ENCODE results near the gene PLCL2.

PLCL2 gene

DNA sequence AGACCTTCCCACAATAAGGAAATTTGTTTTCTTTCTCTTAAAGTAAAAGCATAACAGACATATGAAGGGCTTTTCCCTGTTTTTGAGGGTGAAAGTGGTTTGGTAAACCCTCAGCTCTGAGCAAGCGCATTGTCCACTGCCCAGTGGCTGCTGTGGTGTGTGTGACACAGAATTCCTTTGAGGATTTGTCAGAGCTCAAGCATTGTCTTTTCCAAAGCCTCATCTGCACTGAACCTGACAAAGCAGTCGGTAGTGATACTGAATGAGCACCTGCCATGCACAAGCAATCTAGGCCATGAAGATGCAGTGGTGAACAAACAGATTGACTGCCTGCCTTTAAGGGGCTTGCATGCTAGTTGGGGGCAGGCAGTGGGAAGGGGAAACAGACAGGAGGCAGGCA is 128.3 kb downstream of the PLCL2 start:
- Histone ChIP-seq H3K4me3 (no peak overlapping the region), H3K36me3 (peaks cover 0 to 17% (median 7%) of the 10 kb centered on the region in 3 donors), H3K27me3 (no peaks in the 10 kb centered on the region), H3K9me3 (no peaks in the 10 kb centered on the region), H3K4me1 (no peaks in the 10 kb centered on the region), H3K27ac (no peak overlapping the region)
- no peak for DNase-seq
- intact Hi-C loops (cut with DNase I; ENCODE audit: low total_unique reads) = no loop called here
- TF ChIP-seq, protein P1, sequence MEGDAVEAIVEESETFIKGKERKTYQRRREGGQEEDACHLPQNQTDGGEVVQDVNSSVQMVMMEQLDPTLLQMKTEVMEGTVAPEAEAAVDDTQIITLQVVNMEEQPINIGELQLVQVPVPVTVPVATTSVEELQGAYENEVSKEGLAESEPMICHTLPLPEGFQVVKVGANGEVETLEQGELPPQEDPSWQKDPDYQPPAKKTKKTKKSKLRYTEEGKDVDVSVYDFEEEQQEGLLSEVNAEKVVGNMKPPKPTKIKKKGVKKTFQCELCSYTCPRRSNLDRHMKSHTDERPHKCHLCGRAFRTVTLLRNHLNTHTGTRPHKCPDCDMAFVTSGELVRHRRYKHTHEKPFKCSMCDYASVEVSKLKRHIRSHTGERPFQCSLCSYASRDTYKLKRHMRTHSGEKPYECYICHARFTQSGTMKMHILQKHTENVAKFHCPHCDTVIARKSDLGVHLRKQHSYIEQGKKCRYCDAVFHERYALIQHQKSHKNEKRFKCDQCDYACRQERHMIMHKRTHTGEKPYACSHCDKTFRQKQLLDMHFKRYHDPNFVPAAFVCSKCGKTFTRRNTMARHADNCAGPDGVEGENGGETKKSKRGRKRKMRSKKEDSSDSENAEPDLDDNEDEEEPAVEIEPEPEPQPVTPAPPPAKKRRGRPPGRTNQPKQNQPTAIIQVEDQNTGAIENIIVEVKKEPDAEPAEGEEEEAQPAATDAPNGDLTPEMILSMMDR (IDR thresholded peaks at IDR 0.05) = no peak

DNA sequence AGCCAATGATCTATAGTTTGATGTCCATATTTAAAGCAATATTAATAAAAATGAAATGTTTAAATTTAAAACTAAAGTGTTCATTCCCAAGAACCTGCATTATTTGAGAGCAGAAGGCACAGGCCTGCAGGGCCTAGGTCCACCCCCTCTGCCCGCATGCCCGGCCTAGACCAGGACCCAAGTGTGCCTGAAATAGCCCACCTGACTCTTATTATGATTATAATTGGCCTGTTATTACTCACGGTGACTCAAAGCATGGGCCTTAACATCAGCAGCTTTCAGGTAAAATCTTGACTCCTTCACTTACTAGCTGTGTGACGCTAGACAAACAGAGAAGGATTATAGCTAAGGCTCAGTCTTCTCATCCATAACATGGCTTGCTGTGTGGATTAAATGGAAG is 128.8 kb downstream of the PLCL2 start:
- no peaks in the 10 kb centered on the region for H3K9me3 ChIP-seq
- H3K27me3 ChIP-seq = no peaks in the 10 kb centered on the region
- H3K4me1 ChIP-seq = no peaks in the 10 kb centered on the region
- TF ChIP-seq, protein P1 (IDR thresholded peaks at IDR 0.05) = no peak
- no peak for DNase-seq
- peaks cover 0 to 17% (median 7%) of the 10 kb centered on the region in 3 donors for H3K36me3 ChIP-seq
- intact Hi-C loops (cut with DNase I; ENCODE audit: low total_unique reads) = no loop called here
- H3K4me3 ChIP-seq = no peak overlapping the region
- H3K27ac ChIP-seq = no peak overlapping the region

DNA sequence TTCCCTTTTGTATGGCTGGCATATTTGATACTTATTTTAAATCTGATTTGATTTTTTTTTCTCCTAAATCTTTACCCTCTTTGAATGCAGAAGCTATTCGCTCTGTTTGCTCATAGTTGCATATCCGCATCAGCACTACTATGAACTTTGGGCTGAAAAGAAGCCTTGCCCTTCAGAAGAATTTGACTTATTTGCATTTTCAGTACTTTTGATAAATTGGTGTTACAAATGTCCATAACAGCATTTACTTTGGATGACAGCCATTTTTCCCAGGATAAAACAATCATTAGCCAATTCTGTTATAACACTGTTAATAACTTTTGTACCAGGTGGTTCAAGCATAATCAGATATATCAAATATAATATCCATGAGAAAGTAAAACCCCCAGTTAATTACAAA is 129.5 kb downstream of the PLCL2 start:
- no peaks in the 10 kb centered on the region for H3K4me1 ChIP-seq
- no peak overlapping the region for H3K4me3 ChIP-seq
- H3K27me3 ChIP-seq = no peaks in the 10 kb centered on the region
- peaks cover 0 to 17% (median 7%) of the 10 kb centered on the region in 3 donors for H3K36me3 ChIP-seq
- no peak for DNase-seq
- intact Hi-C loops (cut with DNase I; ENCODE audit: low total_unique reads) = no loop called here
- TF ChIP-seq, protein P1 (IDR thresholded peaks at IDR 0.05) = no peak
- H3K9me3 ChIP-seq = no peaks in the 10 kb centered on the region
- H3K27ac ChIP-seq = no peak overlapping the region

DNA sequence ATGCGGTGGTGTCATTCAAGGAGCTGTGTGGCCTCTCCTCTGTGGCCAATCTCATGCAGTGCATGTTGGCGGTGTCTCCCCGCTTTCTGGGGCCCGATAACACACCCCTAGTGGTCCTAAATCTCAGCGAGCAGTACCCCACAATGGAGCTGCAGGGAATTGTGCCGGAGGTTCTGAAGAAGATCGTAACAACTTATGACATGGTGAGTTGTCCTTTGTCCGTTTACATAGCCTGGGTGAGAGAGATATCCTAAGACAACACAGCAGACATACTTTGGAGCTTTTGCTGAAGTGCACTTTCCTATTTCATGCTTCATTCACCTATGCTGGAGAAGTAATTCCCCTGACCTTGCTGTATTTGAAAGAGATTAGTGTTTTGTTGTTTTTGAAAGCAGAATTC is 130.0 kb downstream of the PLCL2 start:
- H3K27me3 ChIP-seq = no peaks in the 10 kb centered on the region
- no peaks in the 10 kb centered on the region for H3K4me1 ChIP-seq
- no peaks in the 10 kb centered on the region for H3K9me3 ChIP-seq
- DNase-seq = no peak
- H3K36me3 ChIP-seq = peaks cover 0 to 17% (median 7%) of the 10 kb centered on the region in 3 donors
- TF ChIP-seq, protein P1 (IDR thresholded peaks at IDR 0.05) = no peak
- no peak overlapping the region for H3K4me3 ChIP-seq
- no peak overlapping the region for H3K27ac ChIP-seq
- intact Hi-C loops (cut with DNase I; ENCODE audit: low total_unique reads) = no loop called here

DNA sequence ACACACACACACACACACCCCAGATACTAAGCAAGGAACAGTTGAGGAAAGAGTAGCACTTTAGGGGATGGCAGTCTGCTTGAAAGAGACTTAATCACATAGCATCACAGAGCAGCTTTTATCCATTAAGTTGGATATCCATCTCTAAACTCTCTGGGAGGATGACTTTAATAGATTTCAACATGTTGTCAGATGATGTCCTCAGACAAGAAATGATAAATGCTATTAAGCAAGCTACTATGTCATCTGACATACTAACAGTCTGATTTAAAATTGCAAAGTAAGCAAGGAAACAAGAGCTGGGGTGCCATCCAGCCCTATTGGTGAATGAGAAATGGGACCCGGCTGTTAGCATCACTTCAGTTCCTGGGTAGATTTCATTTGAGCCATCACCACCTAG is 136.9 kb downstream of the PLCL2 start:
- no peak overlapping the region for H3K27ac ChIP-seq
- H3K36me3 ChIP-seq = no peaks in the 10 kb centered on the region
- no peak for DNase-seq
- no peaks in the 10 kb centered on the region for H3K27me3 ChIP-seq
- H3K9me3 ChIP-seq = no peaks in the 10 kb centered on the region
- intact Hi-C loops (cut with DNase I; ENCODE audit: low total_unique reads) = loop anchor here (10.0 kb wide), 1 partner anchor 203 kb away; no protein-coding TSS in a partner anchor
- TF ChIP-seq, protein P1 (IDR thresholded peaks at IDR 0.05) = no peak
- H3K4me1 ChIP-seq = no peaks in the 10 kb centered on the region
- no peak overlapping the region for H3K4me3 ChIP-seq

Measured in tibial artery (tissue), 4 donors.